Mucosa of descending colon (tissue), 3 donors: Measurements from ENCODE around the gene KIRREL3. TPM values are rescaled to one million over a fixed set of nuclear protein-coding genes. Genes with fewer than 3 reads are reported as not detected.
A peak's percentile ranks its signal among the peaks of the same experiment; 100 is the strongest.

ENCODE experiments used
- ATAC-seq: fragments of 200-7000 bp; cut with Tn5 transposase; one replicate; pipeline ENCODE4 v1.9.1; 2020; ENCODE audit warnings: mild to moderate bottlenecking, moderate library complexity
- DNase-seq, 3 donors: peaks; one replicate each; pipeline ENCODE4 v3.0.0-alpha.2; 2020
- H3K36me3 ChIP-seq: fragments of 200-600 bp; one replicate; pipeline ENCODE4 v1.8.0; 2021; ENCODE audit warnings: low read depth, mild to moderate bottlenecking
- H3K4me1 ChIP-seq: fragments of 200-600 bp; one replicate; pipeline ENCODE4 v1.8.0; 2021; ENCODE audit warnings: low read depth, mild to moderate bottlenecking
- H3K4me3 ChIP-seq: fragments of 200-600 bp; one replicate; pipeline ENCODE4 v1.8.0; 2021; ENCODE audit warnings: mild to moderate bottlenecking
- H3K9me3 ChIP-seq: fragments of 200-600 bp; one replicate; pipeline ENCODE4 v1.8.0; 2021; ENCODE audit warnings: mild to moderate bottlenecking
- CTCF ChIP-seq: fragments of 200-600 bp; IDR thresholded peaks from one replicate; pipeline ENCODE4 v1.8.0; 2022; ENCODE audit warnings: antibody characterized with exemption, mild to moderate bottlenecking
- intact Hi-C, 2 donors: fragments of 100-400 bp; cut with DNase I in 1 of 2; cut with micrococcal nuclease in 1 of 2; formaldehyde crosslinking; loops; one replicate each; pipeline versions ENCODE4 v1.11.0 to v1.11.1; 2022; cut with DNase I, micrococcal nuclease
- total RNA-seq, 3 donors: library from RNA; stranded (reverse); fragmentation: NEBNext Ultra II Directional in 2 of 3; extraction: Animal tissue kit (Norgen Biotek cat#: 25700) in 2 of 3; gene quantifications; one replicate each; pipeline versions ENCODE4 v1.2.1 to v1.2.4, GENCODE V29; 2021 to 2023
- donor health status: DM: no; HTN: no; CAD: no; lungs with moderate emphysema.
- donor health status: DM: no; HTN: no; CAD: no.
- donor health status: DM: no; HTN: yes; CAD: no.

The KIRREL3 gene
- total RNA-seq, 3 donors from 2014 or later = 0.23 to 2.4 (median 0.70) TPM

DNA sequence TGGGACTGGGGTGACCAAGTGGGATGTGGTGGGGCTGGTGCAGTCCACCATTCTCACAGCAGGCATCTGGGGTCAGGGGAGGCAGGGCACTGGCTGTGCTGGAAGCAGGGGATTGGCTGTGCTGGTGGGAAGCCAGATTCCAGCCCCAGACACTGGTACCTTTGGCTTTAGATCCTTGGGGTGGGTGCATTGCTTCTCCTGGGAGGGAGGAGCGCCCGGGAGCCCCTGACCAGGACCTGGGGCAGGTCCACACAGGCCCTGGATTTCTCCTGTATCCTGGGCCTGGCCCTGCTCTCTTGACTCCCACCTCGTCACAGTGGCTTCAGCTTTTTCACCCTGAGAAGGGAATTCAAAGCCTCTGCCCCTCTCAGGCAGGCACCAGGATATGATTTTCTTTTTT lies 606.5 kb downstream of the KIRREL3 start:
- DNase-seq (no peak), ATAC-seq (no peak)
- Histone ChIP-seq H3K4me3 (no peak overlapping the region), H3K36me3 (no peaks in the 10 kb centered on the region), H3K9me3 (no peaks in the 10 kb centered on the region), H3K4me1 (no peaks in the 10 kb centered on the region)
- TF ChIP-seq CTCF = no peak
- intact Hi-C loops = no loop called here

GRCh38 chr11:126393143-126393542 lies 607.4 kb downstream of the KIRREL3 start:
- Histone ChIP-seq H3K4me3 (no peak overlapping the region), H3K4me1 (no peaks in the 10 kb centered on the region), H3K9me3 (no peaks in the 10 kb centered on the region), H3K36me3 (no peaks in the 10 kb centered on the region)
- DNase-seq = no peak
- ATAC-seq = peak; percentile 12
- no peak for TF ChIP-seq CTCF
- intact Hi-C loops = no loop called here

DNA sequence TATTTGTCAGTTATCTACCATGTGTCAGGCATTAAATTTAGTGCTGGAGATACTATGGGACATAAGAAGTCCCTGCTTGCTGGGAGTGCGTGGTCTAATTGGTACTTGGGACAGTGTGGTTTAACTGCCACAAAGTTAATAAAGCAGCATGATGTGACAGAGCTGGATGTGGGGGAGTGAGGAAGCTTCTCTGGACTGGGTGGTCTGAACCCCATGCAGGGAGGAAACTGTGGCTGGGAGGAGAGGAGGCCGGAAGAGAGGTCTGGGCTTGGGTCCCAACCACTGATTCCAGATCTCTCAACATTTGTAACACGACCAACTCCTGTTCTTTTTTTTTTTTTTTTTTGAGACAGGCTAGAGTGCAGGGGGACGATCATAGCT lies 607.9 kb downstream of the KIRREL3 start:
- DNase-seq (no peak), ATAC-seq (peak; percentile 5)
- H3K4me1 ChIP-seq = peaks cover under 1% of the 10 kb centered on the region
- no peak for TF ChIP-seq CTCF
- no peak overlapping the region for H3K4me3 ChIP-seq
- no peaks in the 10 kb centered on the region for H3K9me3 ChIP-seq
- no peaks in the 10 kb centered on the region for H3K36me3 ChIP-seq
- intact Hi-C loops = no loop called here

DNA sequence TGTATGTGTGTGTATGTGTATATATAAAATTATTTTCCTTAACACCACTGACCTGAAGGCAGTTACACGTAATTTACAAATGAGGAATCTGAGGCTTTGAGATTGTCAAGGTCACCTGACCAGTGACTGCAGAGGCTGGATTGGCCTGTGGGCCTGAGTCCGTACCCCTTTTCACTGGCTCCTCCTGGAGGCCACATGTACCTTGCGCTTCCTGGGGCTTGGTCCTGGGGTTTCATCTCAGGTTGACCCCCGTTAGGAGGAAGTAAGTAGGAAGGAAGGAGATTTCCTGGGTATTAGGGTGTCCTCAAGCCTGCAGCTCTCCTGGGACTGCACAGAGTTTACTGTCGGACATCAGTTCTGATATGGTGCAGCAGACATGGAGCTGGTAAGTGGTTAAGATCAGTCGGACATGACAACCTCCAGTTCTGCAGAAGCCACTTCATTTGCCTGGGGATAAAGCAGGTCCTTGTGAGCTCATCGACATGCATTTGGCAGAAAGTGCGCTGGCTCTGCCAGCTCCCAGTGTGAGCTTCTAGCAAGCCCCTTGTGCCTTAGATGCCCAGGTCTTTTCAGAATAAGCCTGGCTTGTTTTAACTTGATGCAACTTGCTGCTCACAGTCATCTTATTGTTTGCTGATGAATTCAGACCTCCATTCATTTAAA lies 608.5 kb downstream of the KIRREL3 start:
- DNase-seq = no peak
- peaks cover 6% of the 10 kb centered on the region for H3K4me1 ChIP-seq
- intact Hi-C loops = no loop called here

DNA sequence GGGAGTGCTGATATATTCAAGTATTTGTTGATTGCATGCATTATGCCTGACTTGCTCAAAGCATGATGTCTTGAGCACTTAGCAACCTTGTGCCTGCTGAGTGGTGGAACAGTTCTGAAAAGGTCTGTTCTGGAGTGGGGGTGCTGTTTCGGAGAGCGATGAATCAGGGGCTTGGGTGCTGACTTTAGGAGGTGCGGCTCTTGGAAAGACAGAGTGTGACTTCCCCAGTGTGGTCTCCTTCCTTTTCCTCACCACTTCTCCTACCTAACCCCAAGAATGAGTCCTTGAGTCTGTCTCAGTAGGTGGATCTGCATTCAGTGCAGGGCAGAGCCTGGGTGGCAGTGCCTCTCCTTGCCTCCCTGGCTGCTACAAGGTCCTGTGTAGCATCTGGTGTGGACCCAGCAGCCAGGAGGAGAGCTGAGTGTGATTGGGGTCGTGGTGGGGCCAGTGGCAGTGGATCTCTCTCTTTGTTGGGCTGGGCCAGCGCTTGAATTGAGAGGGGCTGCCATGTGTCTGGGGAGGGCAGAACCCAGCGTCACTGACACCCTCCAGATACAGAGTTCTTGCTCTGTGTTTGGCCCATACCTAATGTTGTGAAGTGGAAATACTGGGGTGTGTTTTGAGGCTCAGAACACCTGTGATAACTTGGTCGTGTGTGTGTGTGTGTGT lies 609.1 kb downstream of the KIRREL3 start:
- DNase-seq = no peak
- intact Hi-C loops = no loop called here
- no peaks in the 10 kb centered on the region for H3K9me3 ChIP-seq
- no peak for ATAC-seq
- no peaks in the 10 kb centered on the region for H3K36me3 ChIP-seq
- H3K4me1 ChIP-seq = peaks cover 12% of the 10 kb centered on the region
- no peak overlapping the region for H3K4me3 ChIP-seq
- TF ChIP-seq CTCF = no peak

More for the DNA sequence above, 608.5 kb downstream of the KIRREL3 start:
- Histone ChIP-seq H3K36me3 (no peaks in the 10 kb centered on the region), H3K9me3 (no peaks in the 10 kb centered on the region), H3K4me3 (no peak overlapping the region)
- peak; percentile 51 for ATAC-seq
- TF ChIP-seq CTCF = no peak
